GM18861 (cell line): Measurements from ENCODE around the gene OR2F2.

Experiments used
- ATAC-seq: cut with Tn5 transposase; IDR thresholded peaks from one replicate; pipeline ENCODE4 v1.9.1; 2021; ENCODE audit not compliant: unreplicated experiment

Gene OR2F2

GRCh38 chr7:143934526-143935325, at the start of gene OR2F2:
OR2F2 (plus strand) TSS chr7:143935233; CDS start chr7:143935233, 0 bp downstream.
- no peak for ATAC-seq

GRCh38 chr7:143885951-143886350, 49.1 kb upstream of the OR2F2 start:
- ATAC-seq = peak; percentile 29

- no peak for ATAC-seq
Measured at GRCh38 chr7:143886826-143887477, 48.1 kb upstream of the OR2F2 start.

- no peak for ATAC-seq
Measured at GRCh38 chr7:143889068-143889467, 46.0 kb upstream of the OR2F2 start.

GRCh38 chr7:143890558-143890957, 44.5 kb upstream of the OR2F2 start:
- no peak for ATAC-seq

GRCh38 chr7:143891457-143891856, 43.6 kb upstream of the OR2F2 start:
- ATAC-seq = no peak

DNA sequence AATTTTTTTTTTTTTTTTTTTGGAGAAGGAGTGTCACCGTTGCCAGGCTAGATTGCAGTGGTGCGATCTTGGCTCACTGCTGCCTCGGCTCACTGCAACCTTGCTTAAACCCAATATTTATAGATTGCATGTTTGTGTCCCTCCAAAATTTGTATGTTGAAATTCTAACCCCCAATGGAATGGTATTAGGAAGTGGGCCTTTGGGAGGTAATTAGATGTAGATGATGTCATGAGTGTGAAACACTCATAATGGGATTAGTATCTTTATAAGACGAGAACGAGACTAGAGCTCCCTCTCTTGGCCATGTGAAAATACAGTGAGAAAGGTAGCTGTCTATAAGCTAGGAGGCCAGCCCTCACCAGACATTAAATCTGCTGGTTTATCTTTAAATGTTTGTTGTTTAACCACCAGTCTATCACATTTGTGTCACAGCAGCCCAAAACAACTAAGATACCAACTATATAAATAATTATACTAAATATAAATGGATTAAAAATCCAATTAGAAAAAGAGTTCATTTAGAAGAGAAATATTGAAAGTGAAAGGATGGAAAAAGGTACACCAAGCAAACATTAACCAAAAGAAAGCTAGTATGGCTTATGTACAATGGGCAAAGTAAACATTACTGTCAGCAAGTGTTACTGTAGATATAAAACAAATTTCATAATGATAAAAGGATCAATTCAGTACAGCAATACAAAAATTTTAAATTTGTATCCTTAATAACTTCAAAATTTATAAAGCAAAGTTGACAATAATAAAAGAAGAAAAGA, 42.3 kb upstream of the OR2F2 start:
- peak; percentile 98 for ATAC-seq

GRCh38 chr7:143896667-143897066, 38.4 kb upstream of the OR2F2 start:
- ATAC-seq = no peak

- ATAC-seq = no peak
Measured at GRCh38 chr7:143898810-143899209, 36.2 kb upstream of the OR2F2 start.

DNA sequence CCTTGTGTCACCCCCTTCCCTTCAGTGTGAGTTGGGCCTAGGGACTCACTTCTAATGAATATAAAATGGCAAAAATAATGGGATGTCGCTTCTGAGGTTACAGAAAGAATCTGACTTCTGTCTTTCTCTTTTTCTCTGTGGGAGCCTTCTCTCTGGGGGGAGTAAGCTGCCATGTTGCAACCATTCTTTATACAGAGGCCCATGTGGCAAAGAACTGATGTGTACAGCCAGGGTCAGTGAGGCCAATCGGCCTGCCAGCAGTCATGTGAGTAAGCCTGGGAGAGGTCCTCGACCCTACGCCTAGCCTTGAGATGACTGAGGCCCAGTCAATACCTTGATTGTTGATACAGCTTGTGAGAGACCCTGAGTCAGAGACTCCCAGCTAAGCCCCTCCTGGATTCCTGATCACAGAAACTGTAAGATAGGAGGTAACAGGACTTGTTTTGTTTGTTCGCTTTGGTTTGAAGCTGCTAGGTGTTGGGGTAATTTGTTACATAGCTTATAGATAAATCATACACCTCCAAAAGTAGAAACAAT, 34.7 kb upstream of the OR2F2 start:
- no peak for ATAC-seq

GRCh38 chr7:143901332-143901667, 33.7 kb upstream of the OR2F2 start:
- ATAC-seq = no peak

- peak; percentile 77 for ATAC-seq
Measured at GRCh38 chr7:143901668-143902331, 33.2 kb upstream of the OR2F2 start, which contains the start of gene TCAF1. TCAF1 (minus strand) TSS chr7:143902176; CDS start chr7:143876608, 25,568 bp downstream.

DNA sequence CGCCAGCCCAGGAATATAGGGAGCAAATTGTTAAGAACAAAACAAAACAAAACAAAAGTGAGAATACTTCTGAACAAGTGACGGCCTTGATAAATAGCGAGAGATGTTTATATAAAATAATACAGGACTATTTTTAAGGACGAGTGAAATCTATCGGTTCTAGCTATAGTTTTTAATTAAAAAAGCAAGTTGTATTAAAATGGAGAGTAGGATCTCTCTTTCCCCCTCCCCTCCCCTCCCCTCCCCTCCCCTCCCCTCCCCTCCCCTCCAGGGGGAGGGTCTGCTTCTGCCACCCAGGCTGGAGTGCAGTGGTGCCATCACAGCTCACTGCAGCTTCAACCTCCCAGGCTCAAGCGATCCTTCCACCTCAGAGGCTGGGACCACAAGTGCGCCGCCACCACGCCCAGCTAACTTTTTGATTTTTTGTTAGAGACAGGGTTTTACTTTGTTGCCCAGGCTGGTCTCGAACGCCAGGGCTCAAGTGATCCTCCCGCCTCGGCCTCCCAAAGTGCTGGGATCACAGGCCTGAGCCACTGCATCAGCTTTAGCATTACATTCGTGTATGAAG, 32.6 kb upstream of the OR2F2 start:
- no peak for ATAC-seq

DNA sequence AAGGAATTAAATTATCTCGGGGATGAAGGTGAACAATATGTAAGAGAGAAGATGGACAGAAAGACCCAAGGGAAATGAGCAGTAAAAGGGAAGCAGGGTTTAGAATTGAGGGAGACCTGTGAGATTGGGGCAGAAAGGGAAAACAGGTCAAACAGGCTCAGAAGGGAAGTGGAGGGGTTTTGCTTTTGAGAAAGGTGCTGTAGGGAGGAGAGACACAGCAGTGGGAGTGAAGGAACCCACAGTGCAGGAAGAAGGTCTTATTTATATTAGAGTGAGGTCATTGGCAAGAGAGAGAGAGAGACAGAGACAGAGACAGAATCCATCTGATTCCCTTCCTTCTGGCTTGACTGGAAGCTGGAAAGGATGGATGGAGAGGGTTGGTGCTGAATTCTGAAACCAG, 29.5 kb upstream of the OR2F2 start:
- no peak for ATAC-seq

DNA sequence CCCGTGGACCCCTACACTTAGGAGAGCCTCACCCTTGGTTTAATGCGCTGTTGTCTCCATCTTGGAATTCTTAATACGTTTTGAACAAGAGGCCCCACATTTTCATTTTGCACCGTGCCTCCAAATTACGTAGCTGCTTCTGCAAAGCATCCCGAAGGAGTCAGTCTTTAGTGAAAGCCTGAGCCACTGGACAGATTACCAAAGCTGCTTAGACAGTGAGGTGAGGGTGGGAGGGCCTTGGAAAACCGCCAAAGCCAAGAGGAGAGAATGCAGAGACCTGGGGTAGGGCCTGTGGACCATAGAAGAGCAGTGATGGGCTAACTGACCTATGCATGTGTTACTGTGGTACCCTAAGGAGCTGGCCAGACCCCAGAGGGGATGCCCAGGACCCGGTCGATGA, 28.9 kb upstream of the OR2F2 start:
- ATAC-seq = no peak

GRCh38 chr7:143906895-143907294, 28.1 kb upstream of the OR2F2 start:
- ATAC-seq = no peak

- no peak for ATAC-seq
Measured at GRCh38 chr7:143908120-143908519, 26.9 kb upstream of the OR2F2 start.

GRCh38 chr7:143909863-143910262, 25.2 kb upstream of the OR2F2 start:
- no peak for ATAC-seq

- no peak for ATAC-seq
Measured at GRCh38 chr7:143910473-143911248, 24.4 kb upstream of the OR2F2 start.
